ENCODE data around the gene IGF1R. TPM values are rescaled to one million over a fixed set of nuclear protein-coding genes. Genes with fewer than 3 reads are reported as not detected.

Gene IGF1R
- total and polyA plus RNA-seq, 4 donors = 5.9 to 154 (median 27.6) TPM

DNA sequence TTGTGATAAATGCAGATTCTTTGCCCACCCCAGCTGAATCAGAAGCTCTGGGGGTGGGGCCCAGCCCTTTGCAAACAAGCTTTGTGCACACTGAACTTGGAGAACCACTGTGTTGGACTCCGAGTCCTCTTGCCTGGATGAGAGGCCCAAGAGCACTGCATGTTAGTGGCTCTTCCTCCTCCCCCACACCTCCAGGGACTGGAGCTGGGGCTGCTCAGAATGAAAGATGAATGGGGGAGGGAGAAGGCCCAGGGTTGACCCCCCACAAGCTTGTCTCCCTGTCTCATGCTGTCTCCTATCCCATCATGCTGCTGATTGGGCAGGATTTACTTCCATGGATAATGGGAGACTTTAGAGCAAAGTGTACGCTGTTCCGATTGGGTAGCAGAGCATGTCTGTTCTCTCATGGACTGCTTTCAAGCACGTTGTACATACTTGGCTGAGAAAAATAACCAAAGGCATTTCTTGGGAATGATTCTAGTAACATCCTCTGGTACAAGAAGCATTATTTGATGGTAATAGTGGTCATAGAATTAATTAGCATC lies 259.7 kb downstream of the IGF1R start:
- 89 to 94% methylated on average over 4 of the region's 4 CpGs for WGBS, 2 donors
- TF ChIP-seq CTCF (IDR thresholded peaks at IDR 0.05; ENCODE audit: control extremely low read depth, extremely low read depth) = no peak
- Histone ChIP-seq H3K36me3 (ENCODE audit: control insufficient read depth in 4 of 4, insufficient read depth in 4 of 4, low read length in 4 of 4) (peaks cover 10 to 28% (median 24%) of the 10 kb centered on the region in 4 donors), H3K9ac (ENCODE audit: insufficient read depth in 1 of 2, low read length in 2 of 2) (no peak overlapping the region), H3K4me3 (no peak overlapping the region), H3K27ac (ENCODE audit: low read depth in 1 of 2, low read length in 1 of 2) (no peak overlapping the region), H3K9me3 (ENCODE audit: control insufficient read depth in 4 of 4, insufficient read depth in 3 of 4, low read length in 3 of 4) (no peaks in the 10 kb centered on the region), H3K27me3 (ENCODE audit: control insufficient read depth in 3 of 3, insufficient read depth in 3 of 3, low read length in 2 of 3) (no peaks in the 10 kb centered on the region), H3K4me1 (ENCODE audit: control insufficient read depth in 5 of 5, insufficient read depth in 5 of 5, low read length in 5 of 5) (peaks cover 0 to 15% (median 6%) of the 10 kb centered on the region in 5 donors)
- ATAC-seq (ENCODE audit: insufficient read depth, low FRiP score) = no peak
- no peak for DNase-seq

GRCh38 chr15:98909968-98910885 lies 261.9 kb downstream of the IGF1R start:
- DNase-seq = peak in 1 of 3 donors; percentile 30
- no peak overlapping the region for H3K9ac ChIP-seq (ENCODE audit: insufficient read depth in 1 of 2, low read length in 2 of 2)
- H3K36me3 ChIP-seq (ENCODE audit: control insufficient read depth in 4 of 4, insufficient read depth in 4 of 4, low read length in 4 of 4) = peaks cover 15 to 38% (median 30%) of the 10 kb centered on the region in 4 donors
- no peak for ATAC-seq (ENCODE audit: insufficient read depth, low FRiP score)
- H3K4me1 ChIP-seq (ENCODE audit: control insufficient read depth in 5 of 5, insufficient read depth in 5 of 5, low read length in 5 of 5) = peaks cover 3 to 15% (median 10%) of the 10 kb centered on the region in 5 donors
- H3K27ac ChIP-seq (ENCODE audit: low read depth in 1 of 2, low read length in 1 of 2) = peak overlapping the region in 1 of 2 donors; percentile 90
- H3K4me3 ChIP-seq = no peak overlapping the region
- no peaks in the 10 kb centered on the region for H3K27me3 ChIP-seq (ENCODE audit: control insufficient read depth in 3 of 3, insufficient read depth in 3 of 3, low read length in 2 of 3)
- WGBS, 2 donors = 82 to 86% methylated on average over 21 of the region's 21 CpGs
- H3K9me3 ChIP-seq (ENCODE audit: control insufficient read depth in 4 of 4, insufficient read depth in 3 of 4, low read length in 3 of 4) = no peaks in the 10 kb centered on the region
- no peak for TF ChIP-seq CTCF (IDR thresholded peaks at IDR 0.05; ENCODE audit: control extremely low read depth, extremely low read depth)

DNA sequence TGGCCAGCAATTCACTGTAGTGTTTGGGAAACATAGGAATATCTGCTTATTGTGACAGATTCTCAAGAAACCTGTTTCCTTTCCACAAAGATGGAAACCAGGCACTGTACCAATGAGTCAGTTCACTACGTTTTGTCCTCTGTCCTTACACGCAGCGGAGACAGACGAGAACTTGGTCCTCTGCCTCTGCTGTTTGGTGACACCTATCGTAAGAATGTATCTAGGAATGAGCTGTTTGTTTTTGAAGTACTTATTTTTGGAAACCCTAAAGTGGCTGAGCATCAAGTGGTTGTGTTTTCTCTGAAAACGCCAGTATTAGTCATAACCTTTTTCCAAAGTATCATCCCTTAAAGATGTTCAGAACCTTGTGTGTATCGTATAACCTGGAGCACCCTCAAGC lies 266.3 kb downstream of the IGF1R start:
- no peak overlapping the region for H3K4me3 ChIP-seq
- H3K9me3 ChIP-seq (ENCODE audit: control insufficient read depth in 4 of 4, insufficient read depth in 3 of 4, low read length in 3 of 4) = no peaks in the 10 kb centered on the region
- no peak overlapping the region for H3K9ac ChIP-seq (ENCODE audit: insufficient read depth in 1 of 2, low read length in 2 of 2)
- DNase-seq (no peak), ATAC-seq (ENCODE audit: insufficient read depth, low FRiP score) (peak; percentile 14)
- no peak for TF ChIP-seq CTCF (IDR thresholded peaks at IDR 0.05; ENCODE audit: control extremely low read depth, extremely low read depth)
- no peaks in the 10 kb centered on the region for H3K27me3 ChIP-seq (ENCODE audit: control insufficient read depth in 3 of 3, insufficient read depth in 3 of 3, low read length in 2 of 3)
- peak overlapping the region in 1 of 2 donors; percentile 37 for H3K27ac ChIP-seq (ENCODE audit: low read depth in 1 of 2, low read length in 1 of 2)
- peaks cover 27 to 46% (median 39%) of the 10 kb centered on the region in 4 donors for H3K36me3 ChIP-seq (ENCODE audit: control insufficient read depth in 4 of 4, insufficient read depth in 4 of 4, low read length in 4 of 4)
- peaks cover 4 to 22% (median 5%) of the 10 kb centered on the region in 5 donors for H3K4me1 ChIP-seq (ENCODE audit: control insufficient read depth in 5 of 5, insufficient read depth in 5 of 5, low read length in 5 of 5)
- 67 to 73% methylated on average over 7 of the region's 7 CpGs for WGBS, 2 donors

Data from lung (tissue), 12 donors.